MCF 10A (cell line): ENCODE measurements around the gene DAAM1. TPM values are rescaled to one million over a fixed set of nuclear protein-coding genes. Genes with fewer than 3 reads are reported as not detected.

Source experiments
- BruUV-seq: library from RNA; stranded (reverse); fragments of 400-500 nt; replicated peaks from 2 replicates; lab custom pipeline; 2021; lab: Mats Ljungman, UMichigan
- CTCF ChIA-PET: fragments of 300-600 bp; sonication (Branson Sonifier 250); formaldehyde crosslinking; extraction: SDS; loops from one replicate; lab custom pipeline; 2021; ENCODE audit warnings: antibody characterized with exemption, inconsistent platforms; lab: Yijun Ruan, JAX
- POLR2A ChIA-PET: fragments of 300-600, 350-650 bp; sonication (Branson Sonifier 250); formaldehyde crosslinking; extraction: SDS; loops from one replicate; lab custom pipeline; 2020; ENCODE audit warnings: antibody characterized with exemption, inconsistent platforms; lab: Yijun Ruan, JAX
- DNase-seq: peaks from one replicate; pipeline ENCODE4 v3.0.0-alpha.2; 2018; ENCODE audit not compliant: unreplicated experiment
- H3K27ac Mint-ChIP-seq: one replicate; pipeline ENCODE4 v1.8.0; 2022; ENCODE audit warnings: mild to moderate bottlenecking, low read depth, mixed read lengths; ENCODE audit not compliant: unreplicated experiment
- H3K27me3 Mint-ChIP-seq: one replicate; pipeline ENCODE4 v1.8.0; 2022; ENCODE audit warnings: mixed read lengths; ENCODE audit not compliant: insufficient read depth, unreplicated experiment
- H3K36me3 Mint-ChIP-seq: one replicate; pipeline ENCODE4 v1.8.0; 2022; ENCODE audit warnings: mild to moderate bottlenecking, moderate library complexity, mixed read lengths; ENCODE audit not compliant: insufficient read depth, unreplicated experiment
- H3K4me1 Mint-ChIP-seq: one replicate; pipeline ENCODE4 v1.8.0; 2022; ENCODE audit warnings: mixed read lengths; ENCODE audit not compliant: insufficient read depth, unreplicated experiment
- H3K4me3 Mint-ChIP-seq: one replicate; pipeline ENCODE4 v1.8.0; 2022; ENCODE audit warnings: mild to moderate bottlenecking, moderate library complexity, mixed read lengths; ENCODE audit not compliant: unreplicated experiment
- H3K9me3 Mint-ChIP-seq: one replicate; pipeline ENCODE4 v1.8.0; 2022; ENCODE audit warnings: mixed read lengths; ENCODE audit not compliant: unreplicated experiment
- intact Hi-C: fragments of 100-400 bp; cut with micrococcal nuclease; formaldehyde crosslinking; loops from 2 replicates; pipeline ENCODE4 v1.14.1; 2022
- total RNA-seq: library from RNA; stranded (reverse); gene quantifications from 2 replicates; pipeline ENCODE4 v1.2.3, GENCODE V29; 2022
- TF ChIP-seq, protein P1 (sequence below): fragments of 200-600 bp; IDR thresholded peaks from one replicate; pipeline ENCODE4 v1.8.0; 2022; ENCODE audit warnings: antibody characterized with exemption, mild to moderate bottlenecking; ENCODE audit not compliant: unreplicated experiment

DAAM1 gene
- total RNA-seq, 1 experiment from 2014 or later, result 27.4 TPM

DNA sequence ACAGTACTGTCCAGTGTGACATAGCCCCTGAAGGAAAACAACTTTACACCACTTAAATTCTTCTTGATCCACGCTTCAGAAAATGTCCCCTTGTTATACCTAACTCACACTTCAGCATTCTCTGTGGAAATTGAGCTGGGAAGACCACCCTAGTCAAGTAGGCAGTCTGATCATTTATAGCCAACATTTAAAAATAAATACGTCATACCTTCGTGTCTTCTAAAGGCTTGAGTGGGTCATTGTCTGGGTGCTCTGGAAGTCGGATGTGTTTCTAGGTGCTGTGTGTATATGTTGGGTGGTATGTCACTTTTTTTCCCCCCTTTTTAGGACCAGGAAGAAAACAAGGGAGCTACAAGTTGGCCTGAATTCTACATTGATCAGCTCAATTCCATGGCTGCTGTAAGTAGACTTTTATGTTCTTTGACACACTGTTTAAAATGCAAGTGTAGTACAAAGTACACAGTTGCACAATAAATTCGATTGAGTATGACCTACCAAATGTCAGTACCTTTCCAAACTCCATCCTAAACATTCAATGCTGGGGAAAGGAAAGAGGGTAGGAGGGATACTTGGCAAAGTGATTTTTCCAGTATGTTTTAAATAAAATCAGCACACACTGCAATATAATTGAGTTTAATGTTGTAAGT is 126.6 kb downstream of the DAAM1 start:
- no TSS peak for BruUV-seq
- Mint-ChIP-seq H3K4me3 (no peak overlapping the region), H3K27me3 (no peaks in the 10 kb centered on the region), H3K27ac (no peak overlapping the region), H3K36me3 (no peaks in the 10 kb centered on the region), H3K4me1 (peaks cover 6% of the 10 kb centered on the region), H3K9me3 (no peaks in the 10 kb centered on the region)
- ChIA-PET CTCF (interaction anchor here (0.7 to 1.6 kb wide), 6 partner anchors 9 to 378 kb away, joined by 3 to 7 read pairs (median 4); no protein-coding TSS in a partner anchor), POLR2A (interaction anchor here (0.9 kb wide), 1 partner anchor 21 kb away, joined by 3 read pairs; no protein-coding TSS in a partner anchor)
- intact Hi-C loops, result no loop called here
- TF ChIP-seq, protein P1, sequence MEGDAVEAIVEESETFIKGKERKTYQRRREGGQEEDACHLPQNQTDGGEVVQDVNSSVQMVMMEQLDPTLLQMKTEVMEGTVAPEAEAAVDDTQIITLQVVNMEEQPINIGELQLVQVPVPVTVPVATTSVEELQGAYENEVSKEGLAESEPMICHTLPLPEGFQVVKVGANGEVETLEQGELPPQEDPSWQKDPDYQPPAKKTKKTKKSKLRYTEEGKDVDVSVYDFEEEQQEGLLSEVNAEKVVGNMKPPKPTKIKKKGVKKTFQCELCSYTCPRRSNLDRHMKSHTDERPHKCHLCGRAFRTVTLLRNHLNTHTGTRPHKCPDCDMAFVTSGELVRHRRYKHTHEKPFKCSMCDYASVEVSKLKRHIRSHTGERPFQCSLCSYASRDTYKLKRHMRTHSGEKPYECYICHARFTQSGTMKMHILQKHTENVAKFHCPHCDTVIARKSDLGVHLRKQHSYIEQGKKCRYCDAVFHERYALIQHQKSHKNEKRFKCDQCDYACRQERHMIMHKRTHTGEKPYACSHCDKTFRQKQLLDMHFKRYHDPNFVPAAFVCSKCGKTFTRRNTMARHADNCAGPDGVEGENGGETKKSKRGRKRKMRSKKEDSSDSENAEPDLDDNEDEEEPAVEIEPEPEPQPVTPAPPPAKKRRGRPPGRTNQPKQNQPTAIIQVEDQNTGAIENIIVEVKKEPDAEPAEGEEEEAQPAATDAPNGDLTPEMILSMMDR, result no peak
- DNase-seq, result no peak

DNA sequence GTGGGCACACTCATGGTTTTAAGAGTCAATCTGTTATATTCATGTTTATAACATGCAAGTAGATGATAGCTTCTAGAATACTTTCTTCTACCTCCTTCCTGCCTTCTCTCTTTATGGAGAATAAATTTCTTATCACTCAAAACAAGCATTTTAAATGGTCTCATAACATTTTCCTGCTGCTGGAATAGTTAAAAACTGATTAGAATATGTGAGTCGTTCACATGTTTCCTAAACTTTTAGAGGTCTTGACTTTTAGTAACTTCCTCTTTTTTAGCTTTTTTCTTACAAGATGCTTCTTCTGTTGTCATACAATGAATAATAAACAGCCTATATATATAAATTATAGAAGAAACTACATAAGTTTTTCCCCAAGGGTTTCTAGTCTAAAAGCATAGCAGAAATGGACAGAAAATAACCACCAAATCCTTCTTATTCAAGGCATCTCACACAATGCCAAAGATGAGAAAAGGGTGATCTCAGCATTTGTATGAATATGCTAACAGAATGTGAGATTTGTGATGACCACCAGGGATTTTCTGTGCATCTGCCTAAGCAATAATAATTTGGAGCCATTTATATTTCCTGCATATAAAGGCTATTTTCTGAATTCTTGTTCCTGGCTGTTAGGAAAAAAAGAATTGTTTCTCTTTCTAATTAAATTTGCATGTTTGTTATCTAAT is 127.8 kb downstream of the DAAM1 start:
- ChIA-PET POLR2A (no interaction called here), CTCF (interaction anchor here (1.0 to 1.6 kb wide), 2 partner anchors 10 to 12 kb away, joined by 3 to 4 read pairs; no protein-coding TSS in a partner anchor)
- no TSS peak for BruUV-seq
- Mint-ChIP-seq H3K9me3 (no peaks in the 10 kb centered on the region), H3K36me3 (no peaks in the 10 kb centered on the region), H3K4me1 (peaks cover 10% of the 10 kb centered on the region), H3K27ac (no peak overlapping the region), H3K4me3 (no peak overlapping the region), H3K27me3 (no peaks in the 10 kb centered on the region)
- intact Hi-C loops, result no loop called here
- TF ChIP-seq, protein P1, result no peak
- no peak for DNase-seq

- no peak for DNase-seq
- CTCF ChIA-PET, result interaction anchor here (0.7 kb wide), 1 partner anchor 108 kb away, joined by 3 read pairs; no protein-coding TSS in a partner anchor
- H3K4me3 Mint-ChIP-seq, result no peak overlapping the region
- no peaks in the 10 kb centered on the region for H3K9me3 Mint-ChIP-seq
- TF ChIP-seq, protein P1, result no peak
- POLR2A ChIA-PET, result interaction anchor here (0.6 kb wide), 1 partner anchor 30 kb away, joined by 3 read pairs; no protein-coding TSS in a partner anchor
- H3K36me3 Mint-ChIP-seq, result no peaks in the 10 kb centered on the region
- H3K27ac Mint-ChIP-seq, result no peak overlapping the region
- peaks cover 15% of the 10 kb centered on the region for H3K4me1 Mint-ChIP-seq
- intact Hi-C loops, result no loop called here
- no peaks in the 10 kb centered on the region for H3K27me3 Mint-ChIP-seq
- BruUV-seq, result no TSS peak
Observed at GRCh38 chr14:59317346-59317745, 128.9 kb downstream of the DAAM1 start.
